GM12873 (cell line): ENCODE measurements around the gene TENT4A.

Experiments used
- TF ChIP-seq, protein P1 (sequence below): IDR thresholded peaks from 2 replicates; pipeline ENCODE4 v1.5.1; 2012; ENCODE audit warnings: low read depth, mild to moderate bottlenecking, moderate library complexity, low read length, control low read depth; ENCODE audit not compliant: insufficient read depth; ENCODE audit errors: missing control alignments

The TENT4A gene

DNA sequence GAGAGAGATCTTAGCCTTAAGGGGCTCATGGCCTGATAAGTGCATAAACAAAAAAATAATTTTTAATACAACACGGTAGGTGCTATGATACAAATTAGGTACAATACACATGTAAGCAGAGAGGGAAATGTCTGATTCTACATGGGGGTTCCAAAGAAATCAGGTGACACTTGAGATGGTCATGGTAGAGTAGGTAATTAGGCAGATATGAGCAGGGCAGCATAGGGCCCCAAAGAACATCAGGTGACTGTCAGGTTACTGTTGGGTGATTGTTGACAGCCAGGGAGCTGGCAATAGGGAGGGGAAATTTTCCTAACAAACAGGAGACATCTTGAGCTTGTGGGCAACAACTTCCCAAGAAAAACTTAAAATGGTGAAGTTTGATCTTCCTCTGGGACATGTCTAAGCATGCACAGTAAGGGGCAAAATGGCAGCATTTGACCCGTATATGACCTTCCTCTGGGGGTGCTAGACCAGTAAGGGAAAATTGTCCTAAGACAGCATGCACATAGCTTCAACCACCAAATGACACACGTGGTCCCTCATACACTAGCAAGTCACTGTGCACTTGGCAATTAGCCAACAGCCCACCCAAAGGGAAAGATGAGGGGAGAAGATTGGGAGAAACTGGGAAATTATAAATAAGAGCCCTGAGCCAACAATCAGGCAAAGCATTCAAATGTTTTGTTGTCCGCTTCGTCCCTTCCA lies 37.3 kb upstream of the TENT4A start:
- TF ChIP-seq, protein P1, sequence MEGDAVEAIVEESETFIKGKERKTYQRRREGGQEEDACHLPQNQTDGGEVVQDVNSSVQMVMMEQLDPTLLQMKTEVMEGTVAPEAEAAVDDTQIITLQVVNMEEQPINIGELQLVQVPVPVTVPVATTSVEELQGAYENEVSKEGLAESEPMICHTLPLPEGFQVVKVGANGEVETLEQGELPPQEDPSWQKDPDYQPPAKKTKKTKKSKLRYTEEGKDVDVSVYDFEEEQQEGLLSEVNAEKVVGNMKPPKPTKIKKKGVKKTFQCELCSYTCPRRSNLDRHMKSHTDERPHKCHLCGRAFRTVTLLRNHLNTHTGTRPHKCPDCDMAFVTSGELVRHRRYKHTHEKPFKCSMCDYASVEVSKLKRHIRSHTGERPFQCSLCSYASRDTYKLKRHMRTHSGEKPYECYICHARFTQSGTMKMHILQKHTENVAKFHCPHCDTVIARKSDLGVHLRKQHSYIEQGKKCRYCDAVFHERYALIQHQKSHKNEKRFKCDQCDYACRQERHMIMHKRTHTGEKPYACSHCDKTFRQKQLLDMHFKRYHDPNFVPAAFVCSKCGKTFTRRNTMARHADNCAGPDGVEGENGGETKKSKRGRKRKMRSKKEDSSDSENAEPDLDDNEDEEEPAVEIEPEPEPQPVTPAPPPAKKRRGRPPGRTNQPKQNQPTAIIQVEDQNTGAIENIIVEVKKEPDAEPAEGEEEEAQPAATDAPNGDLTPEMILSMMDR: peak; percentile 41

DNA sequence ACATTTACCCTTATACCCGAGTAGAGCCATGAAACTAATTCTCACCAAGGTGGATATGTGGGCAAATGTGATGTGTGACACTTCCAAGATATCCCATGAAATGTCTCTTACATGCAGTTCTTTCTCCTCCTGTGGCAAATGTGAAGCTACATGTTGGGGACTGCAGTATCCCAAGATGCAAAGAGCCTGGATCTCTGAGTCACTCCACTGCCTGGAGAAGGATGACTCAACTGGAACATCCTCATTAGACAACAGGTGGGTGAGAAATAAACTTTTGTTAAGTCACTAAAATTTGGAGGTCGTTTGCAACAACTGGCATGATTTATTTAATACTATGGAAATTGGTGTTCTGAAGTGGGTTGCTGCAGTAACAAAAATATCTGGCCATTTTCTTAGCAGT lies 36.5 kb upstream of the TENT4A start:
- TF ChIP-seq, protein P1: no peak

DNA sequence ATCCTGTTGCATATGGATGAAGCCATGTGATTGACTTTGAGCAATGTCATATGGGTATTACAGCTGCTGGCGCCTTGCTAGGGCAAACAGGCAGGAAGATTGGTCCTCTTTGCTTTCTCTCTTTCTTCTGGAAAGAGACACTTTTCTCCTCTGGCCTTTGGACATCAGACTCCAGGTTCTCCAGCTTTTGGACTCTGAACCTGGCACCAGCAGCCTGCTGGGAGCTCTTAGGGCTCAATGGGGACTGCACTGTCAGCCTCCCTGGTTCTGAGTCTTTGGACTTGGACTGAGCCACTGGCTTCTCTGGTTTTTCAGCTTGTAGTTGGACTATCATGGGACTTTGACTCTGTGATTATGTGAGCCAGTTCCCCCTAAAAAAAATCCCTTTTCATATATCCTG lies 34.8 kb upstream of the TENT4A start:
- TF ChIP-seq, protein P1: no peak

DNA sequence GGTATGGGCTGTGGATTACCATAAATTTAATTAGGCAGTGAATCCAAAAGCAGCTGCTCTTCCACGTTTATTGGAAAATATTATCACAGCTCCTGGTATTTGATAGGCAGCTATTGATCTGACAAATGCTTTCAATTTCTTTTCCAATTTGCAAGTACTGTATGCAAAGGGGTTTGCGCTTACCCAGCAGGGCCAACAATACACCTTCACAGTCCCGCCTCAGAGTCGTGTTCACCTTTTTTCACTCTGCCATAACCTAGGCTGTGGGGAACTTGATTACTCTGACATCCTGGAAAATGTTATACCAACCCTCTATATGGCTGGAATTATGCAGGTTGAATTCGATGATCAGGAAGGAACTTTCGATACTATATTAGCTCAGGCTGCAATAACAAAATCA lies 32.3 kb upstream of the TENT4A start:
- TF ChIP-seq, protein P1: no peak

DNA sequence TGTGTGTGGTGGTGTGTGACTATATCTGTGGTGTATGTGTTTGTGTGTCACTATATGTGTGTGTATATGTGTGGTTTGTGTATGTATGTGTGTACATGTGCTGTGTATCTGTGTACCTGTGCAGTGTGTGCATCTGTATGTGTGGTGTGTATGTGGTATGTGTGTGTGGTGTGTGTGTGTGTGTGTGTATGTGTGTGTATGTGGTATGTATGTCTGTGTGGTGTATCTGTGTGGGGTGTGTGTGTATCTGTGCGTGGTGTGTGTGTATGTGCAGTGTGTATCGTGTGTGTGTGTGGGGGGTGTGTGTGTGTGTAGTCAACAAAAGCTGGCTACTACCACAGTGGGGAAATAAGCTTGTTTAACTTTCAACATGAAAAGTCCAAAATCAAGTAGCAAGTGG lies 31.6 kb upstream of the TENT4A start:
- TF ChIP-seq, protein P1: no peak

DNA sequence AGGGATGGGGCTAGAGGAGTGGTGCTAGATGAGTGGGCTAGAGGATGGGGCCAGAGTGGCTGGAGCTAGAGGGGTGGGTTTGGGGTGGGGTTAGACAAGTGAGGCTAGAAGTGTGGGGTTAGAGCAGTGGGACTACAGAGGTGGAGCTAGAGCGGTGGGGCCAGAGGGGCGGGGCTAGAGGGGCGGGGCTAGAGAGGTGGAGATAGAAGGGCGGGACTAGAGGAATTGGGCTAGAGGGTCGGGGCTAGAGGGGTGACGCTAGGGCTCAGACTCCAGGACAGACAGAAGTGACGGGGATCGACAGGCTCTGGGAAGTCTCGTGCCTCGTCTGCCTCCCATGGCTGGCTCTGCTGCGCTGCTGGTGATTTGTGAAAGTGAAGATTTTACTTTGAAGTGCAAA lies 31.0 kb upstream of the TENT4A start:
- TF ChIP-seq, protein P1: no peak

DNA sequence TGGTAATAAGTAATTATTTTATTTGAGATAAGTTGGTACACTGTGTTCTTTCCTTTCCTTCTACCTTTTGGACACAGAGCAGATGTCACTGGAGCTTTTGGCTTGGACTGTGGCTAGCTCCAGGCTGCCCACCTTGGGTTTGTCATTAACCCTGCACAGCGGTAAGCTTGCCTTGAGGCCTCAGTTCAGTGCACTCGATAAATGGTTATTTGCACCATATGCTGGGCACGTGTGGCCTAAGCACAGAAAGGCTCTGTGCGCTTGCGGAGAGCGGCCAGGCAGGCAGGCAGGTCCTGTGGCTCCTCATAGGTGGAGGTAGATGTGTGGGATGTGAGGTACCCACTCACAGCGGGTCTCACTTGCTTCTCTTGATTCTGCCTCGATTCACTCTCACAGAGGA lies 30.0 kb upstream of the TENT4A start:
- TF ChIP-seq, protein P1: no peak
